Left ventricle myocardium superior (tissue), 1 donor: ENCODE measurements around the gene FSD1. TPM values are rescaled to one million over a fixed set of nuclear protein-coding genes. Genes with fewer than 3 reads are reported as not detected.

Source experiments
- ATAC-seq: fragments of 200-7000 bp; cut with Tn5 transposase; one replicate; pipeline ENCODE4 v1.9.1; 2020; ENCODE audit warnings: mild to moderate bottlenecking, moderate library complexity
- DNase-seq: peaks from one replicate; pipeline ENCODE4 v3.0.0-alpha.2; 2020
- intact Hi-C: fragments of 100-400 bp; cut with micrococcal nuclease; formaldehyde crosslinking; loops from one replicate; pipeline ENCODE4 v1.11.0; 2022
- total RNA-seq: library from RNA; stranded (reverse); fragmentation: NEBNext Ultra II Directional; extraction: Animal tissue kit (Norgen Biotek cat#: 25700); gene quantifications from one replicate; pipeline ENCODE4 v1.2.1, GENCODE V29; 2021
- donor health status: DM: no; HTN: yes; CAD: no; lungs with severe emphysema.

Gene FSD1
- total RNA-seq, 1 donor from 2014 or later = not detected

DNA sequence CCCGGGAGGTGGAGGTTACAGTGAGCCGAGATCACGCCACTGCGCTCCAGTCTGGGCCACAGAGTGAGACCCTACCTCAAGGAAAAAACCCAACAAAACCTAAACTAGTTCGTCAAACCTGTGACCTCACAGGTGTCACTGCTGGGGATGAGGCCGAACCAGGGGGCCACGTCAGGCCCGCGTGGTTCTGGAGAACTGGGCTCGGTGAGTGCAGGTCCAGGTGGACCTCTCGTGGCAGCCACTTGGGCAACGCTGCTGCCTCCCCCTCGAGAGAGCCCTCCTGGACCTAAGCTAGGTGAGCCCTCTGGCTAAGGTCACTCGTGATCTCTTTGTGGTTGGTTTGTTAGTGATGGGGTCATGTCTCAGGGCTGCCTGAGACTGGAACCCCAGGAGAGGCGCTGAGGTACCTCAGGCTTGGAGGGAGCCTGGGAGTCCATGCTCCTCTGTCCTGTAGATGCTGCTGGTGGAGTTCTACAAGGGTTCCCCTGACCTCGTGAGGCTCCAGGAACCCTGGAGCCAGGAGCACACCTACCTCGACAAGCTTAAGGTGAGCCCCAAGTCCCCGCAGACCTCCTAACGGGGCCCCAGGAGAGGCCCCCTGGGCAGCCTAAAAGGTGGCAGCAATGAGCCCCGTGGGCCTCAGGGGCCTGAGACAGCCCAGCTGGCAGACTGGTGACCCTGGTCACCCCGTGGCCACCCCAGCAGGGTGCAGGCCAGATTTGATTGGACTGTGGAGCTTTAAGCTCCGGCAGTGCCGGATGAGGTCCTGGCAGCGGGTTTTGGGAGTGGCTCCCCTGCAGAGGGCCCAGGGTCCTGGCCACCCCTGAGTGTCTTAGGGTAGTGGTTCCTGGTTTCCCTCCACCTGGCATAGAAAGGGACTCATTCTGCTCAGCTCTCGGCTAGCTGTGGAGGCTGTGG is 54.6 kb downstream of the FSD1 start:
- intact Hi-C loops = no loop called here
- no peak for DNase-seq
- ATAC-seq = no peak

- ATAC-seq (no peak), DNase-seq (no peak)
- intact Hi-C loops = no loop called here
Measured at GRCh38 chr19:4359627-4360000, 55.2 kb downstream of the FSD1 start.

GRCh38 chr19:4360081-4360569 is 55.7 kb downstream of the FSD1 start:
- ATAC-seq (no peak), DNase-seq (no peak)
- intact Hi-C loops = no loop called here

DNA sequence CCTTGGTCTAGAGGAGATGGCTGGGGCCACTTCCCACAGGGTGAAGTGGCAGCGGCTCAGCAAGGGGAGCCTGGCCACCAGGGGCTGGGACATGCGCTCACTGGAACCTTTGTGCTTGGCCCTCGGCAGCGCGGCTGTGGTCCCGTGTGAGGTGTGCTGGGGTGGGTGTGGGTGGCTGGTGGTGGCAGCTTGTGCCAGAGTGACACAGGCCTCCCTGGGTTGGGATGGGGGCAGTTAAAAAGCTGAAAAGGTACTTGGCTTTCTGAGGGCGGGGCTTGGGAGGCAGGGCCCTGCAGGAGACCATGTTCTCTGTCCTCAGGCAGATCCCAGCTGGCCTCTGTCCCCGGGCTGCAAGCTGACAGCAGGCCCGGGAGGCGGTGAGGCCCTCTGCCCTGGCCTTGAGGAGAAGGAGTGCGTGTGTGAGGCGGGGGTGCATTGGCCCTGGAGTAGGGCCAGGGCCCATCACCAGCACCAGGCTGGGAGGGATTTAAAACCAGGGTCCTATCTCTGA is 56.3 kb downstream of the FSD1 start:
- intact Hi-C loops = no loop called here
- no peak for DNase-seq
- no peak for ATAC-seq

DNA sequence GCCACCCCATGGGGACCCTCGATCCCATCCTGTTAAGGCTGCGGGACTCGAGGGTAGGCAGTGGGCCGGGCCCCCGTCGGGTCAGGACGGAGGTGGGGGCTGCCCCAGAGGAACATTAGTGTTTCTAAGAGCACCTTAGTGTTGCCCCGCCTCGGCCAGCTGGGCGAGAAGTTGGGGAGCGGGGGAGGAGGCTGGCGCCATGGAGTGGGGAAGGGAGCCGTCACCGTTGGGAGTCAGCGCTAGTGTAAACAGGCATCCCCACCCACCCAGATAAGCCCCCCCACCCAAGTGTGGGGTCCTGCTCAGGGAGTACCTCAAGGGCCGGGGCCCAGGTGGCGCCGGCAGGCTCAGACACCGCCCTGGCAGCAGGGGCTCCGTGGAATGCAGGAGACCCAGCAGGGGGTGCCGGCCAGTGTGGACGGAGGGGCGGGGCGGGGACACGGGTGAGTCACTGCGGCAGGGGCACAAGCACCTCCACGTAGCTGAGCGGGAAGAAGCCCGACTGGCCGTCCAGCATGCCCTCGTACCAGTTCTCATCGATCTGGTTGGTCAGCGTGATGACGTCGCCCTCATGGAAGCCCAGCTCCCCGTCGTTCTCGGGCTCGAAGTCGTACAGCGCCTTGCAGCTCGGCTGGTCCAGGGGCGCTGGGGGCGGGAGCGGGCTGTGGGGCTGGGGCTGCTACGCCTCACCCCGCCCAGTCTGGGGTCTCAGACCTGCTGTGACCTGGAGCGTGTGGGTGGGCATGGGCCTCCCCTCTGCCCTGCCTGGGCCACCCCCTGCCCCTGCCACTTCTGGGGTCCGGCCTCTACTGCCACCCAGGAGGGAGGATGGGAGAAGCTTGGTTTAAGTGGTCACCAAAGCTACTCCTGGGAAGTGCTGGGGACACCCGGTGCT is 57.0 kb downstream of the FSD1 start:
- DNase-seq (no peak), ATAC-seq (no peak)
- intact Hi-C loops = no loop called here

- ATAC-seq (no peak), DNase-seq (no peak)
- intact Hi-C loops = no loop called here
Measured at GRCh38 chr19:4362101-4362828, 57.9 kb downstream of the FSD1 start.

- ATAC-seq (no peak), DNase-seq (no peak)
- intact Hi-C loops = no loop called here
Measured at GRCh38 chr19:4362831-4363545, 58.6 kb downstream of the FSD1 start.

DNA sequence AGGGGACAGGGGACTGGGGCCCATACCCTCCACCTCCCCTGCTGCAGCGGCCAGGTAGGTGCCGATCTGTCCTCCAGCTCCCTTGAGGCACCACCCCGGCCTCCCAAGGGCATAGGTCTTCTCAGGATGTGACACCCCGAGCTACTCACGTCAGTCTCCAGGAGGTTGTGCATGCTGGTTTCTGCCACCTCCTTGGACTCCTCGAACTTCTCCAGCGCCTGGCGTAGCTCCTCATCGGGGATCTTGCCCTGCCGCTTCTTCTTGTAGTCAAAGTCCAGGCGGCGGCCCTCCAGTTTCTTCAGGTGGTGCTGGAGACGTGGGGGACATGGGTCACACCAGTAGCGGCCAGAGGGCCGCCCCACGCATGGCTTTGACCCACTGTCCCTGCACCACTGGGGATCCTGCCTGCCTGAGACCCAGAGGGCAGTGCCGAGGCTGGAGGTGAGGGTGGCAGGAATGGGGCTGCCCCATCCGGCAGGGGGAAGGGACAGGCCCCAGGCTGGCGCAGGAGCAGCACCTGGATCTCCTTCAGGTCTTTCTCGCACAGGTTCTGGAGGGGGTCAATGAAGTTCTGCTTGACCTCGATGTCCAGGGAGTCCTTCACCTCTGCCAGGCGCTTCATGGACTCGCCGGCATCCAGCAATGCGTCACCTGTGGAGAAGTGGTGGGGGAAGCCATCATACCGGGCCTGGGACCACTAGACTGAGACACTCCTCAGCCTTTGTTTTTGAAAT is 59.3 kb downstream of the FSD1 start:
- intact Hi-C loops = no loop called here
- DNase-seq = no peak
- no peak for ATAC-seq

- DNase-seq (no peak), ATAC-seq (no peak)
- intact Hi-C loops = no loop called here
Measured at GRCh38 chr19:4365341-4365740, 60.9 kb downstream of the FSD1 start.

GRCh38 chr19:4365791-4366665 is 61.6 kb downstream of the FSD1 start:
- no peak for DNase-seq
- no peak for ATAC-seq
- intact Hi-C loops = no loop called here

GRCh38 chr19:4366666-4367335 is 62.4 kb downstream of the FSD1 start:
- intact Hi-C loops = no loop called here
- no peak for DNase-seq
- no peak for ATAC-seq

GRCh38 chr19:4367336-4367723 is 62.9 kb downstream of the FSD1 start:
- DNase-seq (no peak), ATAC-seq (no peak)
- intact Hi-C loops = no loop called here

GRCh38 chr19:4367781-4368127 is 63.4 kb downstream of the FSD1 start:
- ATAC-seq (peak; percentile 2), DNase-seq (no peak)
- intact Hi-C loops = no loop called here

DNA sequence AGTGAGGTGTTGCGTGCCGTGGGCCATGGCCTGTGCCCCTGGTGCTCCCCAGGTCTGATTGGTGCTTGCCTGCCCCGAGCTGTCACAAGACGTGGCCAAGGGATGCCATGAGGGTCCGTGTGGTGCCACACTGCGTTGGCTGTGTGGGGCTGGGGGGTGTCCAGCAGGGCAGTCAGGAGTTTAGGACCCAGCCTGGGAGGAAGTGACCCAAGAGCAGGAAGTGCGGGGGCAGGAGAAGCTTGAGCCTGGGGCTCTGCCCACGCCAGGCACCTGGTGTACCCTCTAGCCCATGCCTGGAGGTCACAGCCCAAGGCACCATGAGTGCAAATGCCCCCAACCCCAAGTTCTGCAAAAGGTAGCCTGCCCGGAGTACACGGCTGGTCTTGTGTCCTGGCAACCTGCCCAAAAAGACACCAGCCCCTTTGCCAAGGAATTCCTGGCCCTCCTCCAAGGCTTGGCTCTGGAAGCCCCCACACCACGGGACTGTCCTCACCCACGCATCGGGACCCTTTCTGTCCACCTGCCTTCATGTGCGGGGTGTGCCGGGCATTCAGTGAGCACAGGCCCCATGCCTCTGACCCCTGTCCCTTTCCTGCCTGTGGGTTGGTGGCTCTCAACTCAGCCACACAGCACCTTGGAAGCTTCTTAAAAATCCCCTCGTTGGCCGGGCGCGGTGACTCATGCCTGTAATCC is 63.9 kb downstream of the FSD1 start:
- intact Hi-C loops = no loop called here
- ATAC-seq (peak; percentile 12), DNase-seq (no peak)

GRCh38 chr19:4369109-4369887 is 64.9 kb downstream of the FSD1 start:
- intact Hi-C loops = no loop called here
- DNase-seq (peak; percentile 60), ATAC-seq (peak; percentile 8)
